H1 (cell line): ENCODE results near the gene POLR2L.

Experiments used
- ASH2L ChIP-seq: fragments of 200-600, 300-600 bp; sonication (generic); IDR thresholded peaks from one replicate; pipeline ENCODE4 v1.7.1; 2017; ENCODE audit warnings: low read length
- BCL11A ChIP-seq, 2 experiments: IDR thresholded peaks; one replicate each; pipeline ENCODE4 v1.6.1; 2011; ENCODE audit warnings: low read depth in 2 of 2, low read length in 2 of 2, mild to moderate bottlenecking in 2 of 2
- CEBPB ChIP-seq: IDR thresholded peaks from 2 replicates; pipeline ENCODE4 v1.6.1; 2012; ENCODE audit warnings: low read depth, low read length
- JUN ChIP-seq: IDR thresholded peaks from 2 replicates; pipeline ENCODE4 v1.6.1; 2011; ENCODE audit warnings: low read depth, mild to moderate bottlenecking, improper control_type of control experiment, low read length
- KDM1A ChIP-seq: fragments of 200-600, 300-600 bp; sonication (generic); IDR thresholded peaks from 2 replicates; pipeline ENCODE4 v1.7.1; 2016; ENCODE audit warnings: mild to moderate bottlenecking, low read length, borderline replicate concordance
- MAFK ChIP-seq: IDR thresholded peaks from 2 replicates; pipeline ENCODE4 v1.6.1; 2012; ENCODE audit warnings: low read depth, mild to moderate bottlenecking, improper control_type of control experiment, low read length
- POLR2A ChIP-seq, 2 experiments: IDR thresholded peaks; 1 replicate in 1 of 2; 2 replicates in 1 of 2; pipeline ENCODE4 v1.6.1; 2011; ENCODE audit warnings: low read depth in 2 of 2, low read length in 2 of 2, mild to moderate bottlenecking in 2 of 2; ENCODE audit errors: control extremely low read depth in 1 of 2
- RAD21 ChIP-seq, 2 experiments: IDR thresholded peaks in 1 of 2; conservative IDR thresholded peaks in 1 of 2; 2 replicates each; pipeline ENCODE4 v1.6.1; 2011; ENCODE audit warnings: low read depth in 2 of 2, low read length in 2 of 2, improper control_type of control experiment in 1 of 2, inconsistent platforms in 1 of 2, mild to moderate bottlenecking in 1 of 2, moderate library complexity in 1 of 2
- RXRA ChIP-seq: IDR thresholded peaks from 2 replicates; pipeline ENCODE4 v1.6.1; 2011; ENCODE audit warnings: low read depth, mild to moderate bottlenecking, low read length, moderate library complexity; ENCODE audit not compliant: insufficient read depth
- ZNF274 ChIP-seq: IDR thresholded peaks from 2 replicates; pipeline ENCODE4 v1.7.0; 2012; ENCODE audit warnings: low read length, borderline replicate concordance; ENCODE audit errors: extremely low read depth
- TF ChIP-seq, protein P1 (sequence below), 3 experiments: IDR thresholded peaks; 1 replicate in 2 of 3; 2 replicates in 1 of 3; pipeline versions ENCODE4 v1.5.1 to v1.6.1; 2011; ENCODE audit warnings: low read length in 3 of 3, mild to moderate bottlenecking in 3 of 3, inconsistent platforms in 2 of 3, low read depth in 1 of 3, moderate library complexity in 1 of 3; ENCODE audit not compliant: insufficient read depth in 1 of 3; ENCODE audit errors: control extremely low read depth in 1 of 3

DNA sequence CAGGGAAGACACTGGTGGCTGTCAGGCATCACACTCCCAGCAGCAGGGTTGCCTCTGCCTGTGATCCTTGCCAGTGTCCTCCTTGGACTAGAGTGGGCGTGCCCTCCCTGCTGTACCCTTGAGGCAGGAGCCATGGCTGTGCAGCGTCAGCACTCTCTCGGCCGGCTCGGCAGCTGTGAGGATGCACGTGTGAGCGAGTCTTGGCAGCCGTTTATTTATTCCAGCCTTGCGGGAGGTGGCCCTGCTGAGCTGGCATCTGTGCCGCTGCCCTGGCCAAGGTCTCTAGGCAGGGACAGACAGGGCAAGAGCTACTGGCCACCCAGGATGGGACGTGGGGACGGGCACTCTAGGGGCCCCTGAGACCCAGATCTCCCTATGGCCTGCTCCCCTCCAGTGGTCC is 34.2 kb upstream of the POLR2L start:
- no peak for TF ChIP-seq ASH2L
- no peak for TF ChIP-seq KDM1A
- no peak for TF ChIP-seq RXRA
- TF ChIP-seq CEBPB: no peak
- no peak for TF ChIP-seq JUN
- TF ChIP-seq RAD21 (IDR thresholded peaks at IDR 0.05 in 1 of 2, conservative IDR thresholded peaks at IDR 0.05 in 1 of 2; ENCODE audit: low read depth in 2 of 2, low read length in 2 of 2): no peak
- TF ChIP-seq, protein P1, sequence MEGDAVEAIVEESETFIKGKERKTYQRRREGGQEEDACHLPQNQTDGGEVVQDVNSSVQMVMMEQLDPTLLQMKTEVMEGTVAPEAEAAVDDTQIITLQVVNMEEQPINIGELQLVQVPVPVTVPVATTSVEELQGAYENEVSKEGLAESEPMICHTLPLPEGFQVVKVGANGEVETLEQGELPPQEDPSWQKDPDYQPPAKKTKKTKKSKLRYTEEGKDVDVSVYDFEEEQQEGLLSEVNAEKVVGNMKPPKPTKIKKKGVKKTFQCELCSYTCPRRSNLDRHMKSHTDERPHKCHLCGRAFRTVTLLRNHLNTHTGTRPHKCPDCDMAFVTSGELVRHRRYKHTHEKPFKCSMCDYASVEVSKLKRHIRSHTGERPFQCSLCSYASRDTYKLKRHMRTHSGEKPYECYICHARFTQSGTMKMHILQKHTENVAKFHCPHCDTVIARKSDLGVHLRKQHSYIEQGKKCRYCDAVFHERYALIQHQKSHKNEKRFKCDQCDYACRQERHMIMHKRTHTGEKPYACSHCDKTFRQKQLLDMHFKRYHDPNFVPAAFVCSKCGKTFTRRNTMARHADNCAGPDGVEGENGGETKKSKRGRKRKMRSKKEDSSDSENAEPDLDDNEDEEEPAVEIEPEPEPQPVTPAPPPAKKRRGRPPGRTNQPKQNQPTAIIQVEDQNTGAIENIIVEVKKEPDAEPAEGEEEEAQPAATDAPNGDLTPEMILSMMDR (IDR thresholded peaks at IDR 0.05; ENCODE audit: control extremely low read depth in 1 of 3, insufficient read depth in 1 of 3, low read depth in 1 of 3, low read length in 3 of 3): no peak
- no peak for TF ChIP-seq POLR2A (IDR thresholded peaks at IDR 0.05; ENCODE audit: control extremely low read depth in 1 of 2, low read depth in 2 of 2, low read length in 2 of 2)
- no peak for TF ChIP-seq ZNF274
- TF ChIP-seq MAFK: no peak
- no peak for TF ChIP-seq BCL11A (IDR thresholded peaks at IDR 0.05; ENCODE audit: low read depth in 2 of 2, low read length in 2 of 2)
